Activated CD4-positive, alpha-beta T cell treated with anti-CD3 and anti-CD28 coated beads, Interleukin-2, amount 50 U/mL, for 16 hours (primary cell): Measurements from ENCODE around the gene NAA35.
"Not testable (repeated sequence)": the region's sequence is repeated elsewhere in the genome, so short reads cannot be mapped to it uniquely, and the experiment has no call there.

Source experiments
- DNase-seq: peaks from one replicate; pipeline ENCODE4 v3.0.0-alpha.2; 2020

NAA35 gene

GRCh38 chr9:86035827-86036440 lies 95.0 kb downstream of the NAA35 start:
- DNase-seq, result no peak

GRCh38 chr9:86036555-86036954 lies 95.6 kb downstream of the NAA35 start:
- DNase-seq, result no peak

GRCh38 chr9:86039991-86040860 lies 99.3 kb downstream of the NAA35 start:
- no peak for DNase-seq

GRCh38 chr9:86040861-86041155 lies 99.9 kb downstream of the NAA35 start:
- no peak for DNase-seq

GRCh38 chr9:86041311-86041741 lies 100.4 kb downstream of the NAA35 start:
- DNase-seq, result no peak

- no peak for DNase-seq
Measured at GRCh38 chr9:86042199-86042978, 101.4 kb downstream of the NAA35 start.

- no peak for DNase-seq
Measured at GRCh38 chr9:86043586-86043985, 102.6 kb downstream of the NAA35 start.

- DNase-seq, result no peak
Measured at GRCh38 chr9:86043999-86044398, 103.1 kb downstream of the NAA35 start.

GRCh38 chr9:86045654-86046053 lies 104.7 kb downstream of the NAA35 start:
- DNase-seq, result no peak

GRCh38 chr9:86046071-86046636 lies 105.2 kb downstream of the NAA35 start:
- DNase-seq, result no peak

DNA sequence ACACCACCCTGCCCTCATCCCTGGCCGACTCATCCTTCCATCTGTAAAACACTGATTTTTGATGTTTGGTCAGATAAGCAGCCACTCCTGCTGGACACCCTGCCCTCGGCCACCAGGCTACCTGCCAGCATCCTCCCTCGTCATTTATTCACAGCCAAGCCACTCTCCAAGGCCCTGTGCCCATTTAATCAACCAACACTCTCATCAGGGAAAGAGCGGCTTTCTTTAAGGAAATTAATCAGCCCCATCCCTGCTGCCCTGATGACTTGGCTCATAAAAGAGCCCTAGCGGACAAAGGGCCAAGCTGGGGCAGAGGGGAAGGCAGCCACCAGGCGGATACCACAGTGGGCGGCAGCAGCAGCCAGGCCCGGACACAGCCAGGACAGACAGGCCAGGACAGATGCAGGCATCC lies 106.0 kb downstream of the NAA35 start:
- no peak for DNase-seq

- DNase-seq, result no peak
Measured at GRCh38 chr9:86047361-86047760, 106.4 kb downstream of the NAA35 start.

DNA sequence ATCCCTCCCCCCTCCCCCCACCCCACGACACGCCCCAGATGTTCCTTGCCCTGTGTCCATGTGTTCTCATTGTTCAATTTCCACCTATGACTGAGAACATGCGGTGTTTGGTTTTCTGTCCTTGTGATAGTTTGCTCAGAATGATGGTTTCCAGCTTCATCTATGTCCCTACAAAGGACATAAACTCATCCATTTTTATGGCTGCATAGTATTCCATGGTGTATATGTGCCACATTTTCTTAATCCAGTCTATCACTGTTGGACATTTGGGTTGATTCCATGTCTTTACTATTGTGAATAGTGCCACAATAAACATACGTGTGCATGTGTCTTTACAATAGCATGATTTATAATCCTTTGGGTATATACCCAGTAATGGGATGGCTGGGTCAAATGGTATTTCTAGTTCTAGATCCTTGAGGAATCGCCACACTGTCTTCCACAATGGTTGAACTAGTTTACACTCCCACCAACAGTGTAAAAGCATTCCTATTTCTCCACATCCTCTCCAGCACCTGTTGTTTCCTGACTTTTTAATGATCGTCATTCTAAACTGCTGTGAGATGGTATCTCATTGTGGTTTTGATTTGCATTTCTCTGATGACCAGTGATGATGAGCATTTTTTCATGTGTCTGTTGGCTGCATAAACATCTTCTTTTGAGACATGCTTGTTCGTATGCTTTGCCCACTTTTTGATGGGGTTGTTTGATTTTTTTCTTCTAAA lies 107.2 kb downstream of the NAA35 start:
- not testable (repeated sequence) for DNase-seq

DNA sequence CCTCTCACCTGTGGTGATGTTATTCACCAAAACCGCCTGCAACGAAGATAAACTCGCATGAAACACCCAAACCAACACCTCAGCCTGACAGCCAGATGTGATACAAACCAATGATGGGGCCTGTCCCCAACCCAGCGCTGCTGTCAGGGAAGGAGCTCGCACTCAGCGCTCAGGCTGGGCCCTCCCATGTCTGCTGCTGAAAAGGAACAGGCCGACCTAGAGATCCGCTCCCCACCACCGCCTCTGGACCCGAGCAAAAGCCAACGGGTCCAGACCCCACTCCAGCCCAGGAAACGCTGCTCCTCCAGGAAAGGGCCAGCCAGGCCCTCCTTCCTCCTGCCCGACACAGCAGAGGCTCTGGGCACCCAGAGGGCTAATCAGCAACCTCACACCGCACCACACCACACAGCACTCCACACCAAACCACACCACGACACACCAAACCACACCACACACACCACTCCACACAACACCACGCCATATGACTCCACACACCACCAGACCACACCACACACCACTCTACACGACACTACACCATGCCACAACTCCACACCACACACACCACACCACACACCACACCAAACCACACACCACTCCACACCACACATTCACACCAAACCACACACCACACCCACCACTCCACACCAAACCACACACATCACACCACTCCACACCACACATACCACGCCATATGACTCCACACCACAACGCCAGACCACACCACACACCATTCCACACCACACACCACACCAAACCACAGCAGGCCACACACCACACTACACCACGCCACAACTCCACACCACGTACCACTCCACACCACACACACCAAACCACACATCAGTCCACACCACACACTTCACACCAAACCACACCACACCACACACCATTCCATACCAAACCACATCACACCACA lies 111.9 kb downstream of the NAA35 start:
- DNase-seq, result no peak

DNA sequence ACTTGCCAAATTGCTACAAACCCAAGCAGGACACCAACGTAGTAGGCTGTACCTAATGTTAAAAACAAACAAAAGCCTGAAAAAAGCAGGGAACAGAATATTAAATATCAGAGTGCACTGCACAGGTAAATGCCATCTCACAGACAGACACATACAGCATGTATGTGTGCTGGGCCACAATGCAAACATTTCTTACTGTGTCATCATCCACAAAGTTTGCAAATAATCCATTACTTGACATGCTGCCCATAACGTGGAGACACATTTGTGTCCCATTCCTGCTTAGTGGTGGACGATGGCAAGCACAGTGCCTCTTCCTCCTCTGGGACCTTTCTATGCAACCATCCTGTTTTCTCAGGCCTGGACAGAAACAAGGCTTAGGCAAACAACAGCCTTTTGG lies 113.7 kb downstream of the NAA35 start:
- no peak for DNase-seq

DNA sequence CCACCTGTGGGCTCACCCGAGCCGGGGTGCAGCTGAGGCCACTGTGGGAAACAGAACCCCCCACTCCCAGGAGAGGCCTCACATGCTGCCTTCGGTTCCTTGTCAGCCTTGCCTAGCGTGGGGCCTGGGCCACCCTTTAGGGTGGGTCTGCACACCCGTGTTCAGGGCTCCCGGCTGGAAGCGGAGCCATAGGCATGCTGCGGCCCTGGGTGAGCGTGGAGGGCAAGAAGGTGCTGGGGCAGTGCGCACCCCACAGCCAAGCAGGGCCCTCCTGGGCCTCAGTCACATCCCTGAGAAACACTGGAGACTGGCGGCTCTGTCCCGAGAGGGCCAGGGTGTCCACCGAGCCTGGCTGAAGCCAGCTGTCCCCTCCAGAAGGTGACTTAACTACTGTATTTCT lies 116.5 kb downstream of the NAA35 start:
- DNase-seq, result no peak

DNA sequence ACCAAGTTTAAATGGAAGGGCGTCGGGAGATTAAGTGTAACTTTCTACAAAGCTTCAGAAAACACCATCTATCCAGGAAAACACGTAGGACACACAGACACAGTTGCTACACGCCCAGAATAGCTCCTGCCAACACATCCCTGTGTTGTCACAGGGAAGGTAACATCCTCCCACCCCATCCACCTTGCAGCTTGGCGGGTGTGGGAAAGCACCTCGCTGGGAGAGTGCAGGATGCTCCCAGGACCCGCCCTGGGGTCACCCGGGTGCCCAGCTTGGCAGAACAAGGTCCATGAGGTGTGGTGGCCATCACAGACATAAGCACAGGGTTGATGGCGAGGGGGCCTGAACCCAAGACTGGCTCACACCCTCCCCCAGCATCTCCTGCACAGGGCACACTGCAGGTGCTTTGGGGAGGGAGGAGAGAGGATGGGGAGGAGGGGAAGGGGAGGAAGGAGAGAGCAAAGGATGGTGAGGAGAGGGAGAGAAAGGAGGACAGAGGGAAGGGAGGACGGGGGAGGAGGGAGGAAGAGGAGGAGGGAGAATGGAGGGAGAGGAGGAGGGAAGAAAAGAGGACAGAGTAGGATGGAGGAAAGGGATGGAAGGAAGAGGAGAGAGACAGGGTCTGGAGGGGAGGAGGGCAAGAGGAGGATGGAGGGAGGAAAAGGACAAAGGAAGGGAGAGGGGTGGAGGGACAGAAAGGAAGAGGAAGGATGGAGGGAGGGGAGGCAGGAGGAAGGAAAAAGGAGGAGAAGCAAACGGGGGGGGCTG lies 121.2 kb downstream of the NAA35 start:
- DNase-seq, result no peak

GRCh38 chr9:86062845-86063693 lies 122.1 kb downstream of the NAA35 start:
- DNase-seq, result no peak

- DNase-seq, result no peak
Measured at GRCh38 chr9:86064220-86064619, 123.3 kb downstream of the NAA35 start.
